Measurements from ENCODE around the gene SFT2D3.

The SFT2D3 gene

GRCh38 chr2:127707890-127708648 lies 6.8 kb downstream of the SFT2D3 start:
- DNase-seq (ENCODE audit: low read depth): no peak

- no peak for DNase-seq (ENCODE audit: low read depth)
Observed at GRCh38 chr2:127709336-127709735, 8.0 kb downstream of the SFT2D3 start.

GRCh38 chr2:127712999-127713398 lies 11.7 kb downstream of the SFT2D3 start:
- DNase-seq (ENCODE audit: low read depth): no peak

- DNase-seq (ENCODE audit: low read depth): no peak
Observed at GRCh38 chr2:127713562-127713961, 12.3 kb downstream of the SFT2D3 start.

GRCh38 chr2:127715778-127716449 lies 14.6 kb downstream of the SFT2D3 start:
- DNase-seq (ENCODE audit: low read depth): no peak

GRCh38 chr2:127718271-127718670 lies 17.0 kb downstream of the SFT2D3 start:
- DNase-seq (ENCODE audit: low read depth): no peak

- no peak for DNase-seq (ENCODE audit: low read depth)
Observed at GRCh38 chr2:127719301-127720218, 18.3 kb downstream of the SFT2D3 start.

GRCh38 chr2:127721311-127721977 lies 20.1 kb downstream of the SFT2D3 start:
- peak; percentile 37 for DNase-seq (ENCODE audit: low read depth)

GRCh38 chr2:127721978-127722355 lies 20.7 kb downstream of the SFT2D3 start:
- DNase-seq (ENCODE audit: low read depth): no peak

- DNase-seq (ENCODE audit: low read depth): no peak
Observed at GRCh38 chr2:127722807-127723206, 21.5 kb downstream of the SFT2D3 start.

- DNase-seq (ENCODE audit: low read depth): no peak
Observed at GRCh38 chr2:127726158-127726880, 25.0 kb downstream of the SFT2D3 start.

GRCh38 chr2:127733113-127733815 lies 32.0 kb downstream of the SFT2D3 start:
- no peak for DNase-seq (ENCODE audit: low read depth)

- DNase-seq (ENCODE audit: low read depth): no peak
Observed at GRCh38 chr2:127733816-127734537, 32.7 kb downstream of the SFT2D3 start.

GRCh38 chr2:127735044-127735443 lies 33.7 kb downstream of the SFT2D3 start:
- no peak for DNase-seq (ENCODE audit: low read depth)

- no peak for DNase-seq (ENCODE audit: low read depth)
Observed at GRCh38 chr2:127735537-127736399, 34.5 kb downstream of the SFT2D3 start.

- DNase-seq (ENCODE audit: low read depth): no peak
Observed at GRCh38 chr2:127737892-127738291, 36.6 kb downstream of the SFT2D3 start.

- DNase-seq (ENCODE audit: low read depth): no peak
Observed at GRCh38 chr2:127739800-127740199, 38.5 kb downstream of the SFT2D3 start.

- DNase-seq (ENCODE audit: low read depth): no peak
Observed at GRCh38 chr2:127740665-127741288, 39.5 kb downstream of the SFT2D3 start.

Measured in GM04504 (cell line).